NCI-H460 (cell line): Measurements from ENCODE around the gene DDX46. TPM values are rescaled to one million over a fixed set of nuclear protein-coding genes. Genes with fewer than 3 reads are reported as not detected.
"Not testable (repeated sequence)": the region's sequence is repeated elsewhere in the genome, so short reads cannot be mapped to it uniquely, and the experiment has no call there.

Source experiments
- DNase-seq: peaks from one replicate; pipeline ENCODE4 v3.0.0-alpha.2; 2016; ENCODE audit warnings: low read depth; ENCODE audit errors: extremely low read depth
- polyA plus RNA-seq: library from polyadenylated mRNA; depleted of rRNA; stranded (reverse); fragments of >200 nt; gene quantifications from 2 replicates; pipeline ENCODE4 v1.2.3, GENCODE V29; 2014; cell fraction: nucleus; rRNA removed
- total RNA-seq: library from RNA; depleted of rRNA; stranded (reverse); fragments of >200 nt; shearing (Covaris generic); gene quantifications from 2 replicates; pipeline ENCODE4 v1.2.3, GENCODE V29; 2014; rRNA removed

The DDX46 gene
- 34.6 and 35.8 TPM in 2 replicates for total RNA-seq
- polyA plus RNA-seq = 44.6 and 77.8 TPM in 2 replicates

DNA sequence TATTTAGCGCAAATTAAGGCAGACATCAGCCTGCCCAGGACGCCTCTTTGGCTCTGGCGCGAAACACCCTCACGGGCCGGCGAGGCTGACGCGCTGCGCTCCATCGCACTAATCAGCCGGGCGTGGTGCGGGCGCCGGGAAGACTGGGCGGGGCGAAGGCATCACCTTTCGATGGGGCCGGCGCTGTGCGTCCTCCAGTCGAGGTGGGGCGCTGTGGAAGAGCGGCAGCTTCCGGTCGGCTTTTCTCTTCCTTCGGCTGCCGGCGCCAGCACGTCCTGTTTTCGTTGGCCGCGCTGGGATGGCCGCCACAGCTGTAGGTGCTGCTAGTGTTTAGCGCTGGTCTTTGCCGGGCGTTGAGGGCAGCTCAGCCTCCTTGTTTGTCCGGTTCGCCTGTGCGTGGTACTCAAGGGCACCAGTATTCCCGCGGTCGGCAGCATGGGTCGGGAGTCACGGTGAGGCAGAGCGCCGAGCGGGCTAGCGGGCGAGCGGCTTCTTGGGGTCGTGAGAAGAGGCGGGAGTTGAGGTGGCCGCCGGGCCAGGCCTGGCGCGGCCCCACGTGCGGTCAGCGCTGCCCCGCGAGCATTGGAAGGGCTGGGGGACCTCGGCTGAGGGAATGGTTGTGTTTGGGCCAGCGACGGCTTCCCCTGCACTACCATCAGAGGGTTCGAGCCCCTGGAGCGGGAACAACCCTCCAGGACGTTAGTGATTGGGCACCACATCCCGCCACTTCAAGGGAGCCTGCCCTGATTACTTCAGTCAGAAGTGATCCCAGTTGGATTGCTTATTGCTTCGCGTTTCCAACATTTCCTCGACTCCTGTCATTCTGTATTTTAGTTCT lies at the start of gene DDX46:
DDX46 (plus strand) TSS at position 276 of the 838 bp plus-strand sequence; CDS start at position 436, 160 bp downstream.
- DNase-seq = peak; percentile 92

- no peak for DNase-seq
Observed at GRCh38 chr5:134714120-134714519, 44.5 kb upstream of the DDX46 start.

- DNase-seq = no peak
Observed at GRCh38 chr5:134714541-134714940, 44.0 kb upstream of the DDX46 start.

GRCh38 chr5:134715466-134715865 lies 43.1 kb upstream of the DDX46 start:
- DNase-seq = not testable (repeated sequence)

DNA sequence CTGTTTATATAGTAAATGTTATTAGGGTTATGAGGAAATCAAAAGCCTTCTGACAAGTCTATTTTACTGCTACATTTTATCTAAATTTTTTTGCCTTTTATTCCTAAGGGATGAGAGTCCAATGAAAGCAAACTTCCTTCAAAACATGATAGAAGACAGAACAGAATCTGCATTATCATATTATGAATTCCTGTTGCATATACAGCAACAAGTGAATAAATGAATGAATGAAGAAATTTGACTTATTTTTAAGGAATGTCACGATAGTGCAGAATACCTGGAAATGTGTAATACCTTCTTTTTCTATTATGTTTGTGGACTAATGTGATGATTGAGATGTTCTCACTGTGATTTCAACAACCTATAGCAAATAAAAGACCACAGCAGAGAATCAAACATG lies 33.7 kb upstream of the DDX46 start:
- DNase-seq = no peak

- DNase-seq = no peak
Observed at GRCh38 chr5:134732819-134733218, 25.8 kb upstream of the DDX46 start.

DNA sequence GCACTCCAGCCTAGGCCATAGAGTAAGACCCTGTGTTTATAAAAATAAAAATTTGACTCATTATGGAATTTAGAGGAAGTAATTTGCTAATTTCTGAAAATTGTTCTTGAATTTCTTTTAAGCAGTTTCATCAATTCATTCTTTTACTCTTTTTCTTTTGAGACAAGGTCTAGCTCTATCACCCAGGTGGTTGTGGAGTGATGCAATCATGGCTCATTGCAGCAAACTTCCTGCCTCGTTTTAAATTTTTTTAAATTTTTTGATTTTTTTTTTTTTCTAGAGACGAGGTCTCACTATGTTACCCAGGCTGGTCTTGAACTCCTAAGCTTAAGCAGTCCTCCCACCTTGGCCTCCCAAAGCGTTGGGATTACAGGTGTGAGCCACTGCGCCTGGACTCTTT lies 23.3 kb upstream of the DDX46 start:
- DNase-seq = no peak

GRCh38 chr5:134736173-134736812 lies 22.3 kb upstream of the DDX46 start:
- no peak for DNase-seq

DNA sequence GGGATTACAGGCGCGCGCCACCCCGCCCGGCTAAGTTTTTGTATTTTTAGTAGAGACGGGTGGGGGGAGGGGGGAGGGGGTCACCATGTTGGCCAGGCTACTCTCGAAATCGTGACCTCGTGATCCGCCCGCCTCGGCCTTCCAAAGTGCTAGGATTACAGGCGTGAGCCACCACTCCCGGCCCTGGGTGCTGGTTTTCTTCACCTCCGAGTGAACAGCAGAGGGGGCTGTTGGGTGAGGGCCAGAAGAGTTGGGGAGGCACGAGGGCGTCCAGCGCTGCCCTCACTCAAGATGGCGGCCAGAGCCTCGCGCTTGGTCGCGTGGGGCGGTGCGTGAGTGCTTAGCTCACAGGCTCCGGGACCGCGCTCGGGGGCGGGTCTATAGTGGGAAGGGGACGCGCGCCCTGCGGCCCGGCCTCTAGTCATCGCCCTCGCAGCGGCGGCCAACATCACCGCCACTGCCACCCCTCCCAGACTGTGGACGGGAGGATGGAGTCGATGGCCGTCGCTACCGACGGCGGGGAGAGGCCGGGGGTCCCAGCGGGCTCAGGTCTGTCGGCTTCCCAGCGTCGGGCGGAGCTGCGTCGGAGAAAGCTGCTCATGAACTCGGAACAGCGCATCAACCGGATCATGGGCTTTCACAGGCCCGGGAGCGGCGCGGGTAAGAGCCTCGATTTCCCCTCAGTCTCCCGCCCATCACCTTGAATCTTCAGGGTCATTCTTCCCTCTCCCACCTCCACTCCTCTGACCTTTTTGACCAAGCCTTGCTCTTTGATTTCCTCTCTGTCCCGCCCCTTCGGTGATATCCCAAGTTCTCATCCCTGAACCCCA lies 20.2 kb upstream of the DDX46 start, which contains the start of gene CAMLG:
CAMLG (plus strand) TSS at position 416 of the 830 bp plus-strand sequence; CDS start at position 489, 73 bp downstream.
- peak; percentile 97 for DNase-seq

- peak; percentile 11 for DNase-seq
Observed at GRCh38 chr5:134738963-134739661, 19.5 kb upstream of the DDX46 start.

GRCh38 chr5:134741052-134741451 lies 17.5 kb upstream of the DDX46 start:
- no peak for DNase-seq

GRCh38 chr5:134742134-134742533 lies 16.4 kb upstream of the DDX46 start:
- no peak for DNase-seq

DNA sequence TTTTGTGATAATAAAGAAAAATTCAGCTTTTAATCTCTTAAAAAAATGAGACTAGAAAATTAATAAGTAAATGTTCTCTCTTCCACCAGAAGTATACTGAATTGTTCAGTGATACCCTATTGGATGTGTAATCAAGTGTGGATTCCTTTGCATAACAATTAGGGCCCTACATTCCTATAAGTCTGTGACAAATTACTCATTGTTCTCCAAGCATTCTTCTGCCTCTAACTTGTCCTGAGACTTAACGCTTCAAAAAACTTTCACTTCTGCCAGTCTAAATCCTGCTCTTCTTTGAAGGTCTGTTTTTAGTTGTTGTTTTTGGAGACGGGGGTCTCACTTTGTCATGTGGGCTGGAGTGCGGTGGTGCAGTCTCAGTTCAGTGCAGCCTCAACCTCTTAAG lies 9.2 kb upstream of the DDX46 start:
- DNase-seq = no peak

DNA sequence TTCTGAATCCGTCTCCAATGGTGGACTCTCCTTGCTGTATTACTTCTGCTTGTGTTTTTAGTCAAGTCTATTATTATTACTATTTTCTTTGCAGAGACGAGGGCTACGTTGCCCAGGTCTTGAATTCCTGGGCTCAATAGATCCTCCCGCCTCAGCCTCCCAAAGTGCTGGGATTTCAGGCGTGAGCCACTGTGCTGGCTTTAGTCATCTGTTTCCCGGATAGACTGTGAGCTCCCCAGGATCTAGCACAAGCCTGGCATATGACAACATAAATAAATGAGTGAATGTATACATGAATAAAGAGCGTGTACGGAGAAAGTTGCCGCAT lies 439 bp upstream of the DDX46 start:
- no peak for DNase-seq

GRCh38 chr5:134767528-134768291 lies 9.1 kb downstream of the DDX46 start:
- DNase-seq = not testable (repeated sequence)

DNA sequence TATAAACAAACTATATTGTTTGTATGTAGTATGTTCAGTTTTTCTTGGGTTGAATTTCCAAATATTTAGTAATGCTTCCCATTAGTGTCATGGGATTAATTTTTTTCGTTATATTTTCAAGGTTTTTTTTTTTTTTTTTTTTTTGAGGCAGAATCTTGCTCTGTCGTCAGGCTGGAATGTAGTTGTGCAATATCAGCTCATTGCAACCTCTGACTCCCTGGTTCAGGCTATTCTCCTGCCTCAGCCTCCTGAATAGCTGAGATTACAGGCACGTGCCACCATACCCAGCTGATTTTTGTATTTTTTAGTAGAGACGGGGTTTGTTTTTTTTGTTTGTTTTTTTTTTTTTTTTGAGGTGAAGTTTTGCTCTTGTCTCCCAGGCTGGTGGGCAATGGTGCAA lies 10.6 kb downstream of the DDX46 start:
- no peak for DNase-seq

DNA sequence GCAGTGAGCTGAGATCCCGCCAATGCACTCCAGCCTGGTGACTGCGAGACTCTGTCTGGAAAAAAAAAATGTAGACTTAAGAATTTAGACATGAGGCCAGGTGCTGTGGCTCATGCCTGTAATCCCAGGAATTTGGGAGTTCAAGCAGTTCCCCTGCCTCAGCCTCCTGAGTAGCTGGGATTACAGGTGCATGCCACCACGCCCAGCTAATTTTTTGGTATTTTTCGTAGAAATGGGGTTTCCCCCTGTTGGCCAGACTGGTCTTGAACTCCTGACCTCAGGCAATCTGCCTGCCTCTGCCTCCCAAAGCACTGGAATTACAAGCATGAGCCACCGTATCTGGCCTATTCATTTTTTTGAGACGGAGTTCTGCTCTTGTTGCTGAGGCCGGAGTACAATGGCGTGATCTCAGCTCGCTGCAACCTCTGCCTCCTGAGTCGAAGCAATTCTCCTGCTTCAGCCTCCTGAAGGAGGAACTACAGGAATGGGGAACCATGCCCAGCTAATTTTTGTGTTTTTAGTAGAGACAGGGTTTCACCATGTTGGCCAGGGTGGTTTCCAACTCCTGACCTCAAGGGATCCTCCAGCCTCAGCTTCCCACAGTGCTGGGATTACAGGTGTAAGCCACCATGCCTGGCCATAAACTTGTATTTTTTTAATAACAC lies 14.0 kb downstream of the DDX46 start:
- DNase-seq = no peak

- DNase-seq = no peak
Observed at GRCh38 chr5:134777366-134777765, 18.8 kb downstream of the DDX46 start.

- no peak for DNase-seq
Observed at GRCh38 chr5:134784241-134784920, 25.8 kb downstream of the DDX46 start.
